Loucy (cell line): Measurements from ENCODE around the gene MYOZ2.

ENCODE experiments used
- EZH2phosphoT487 ChIP-seq: fragments of 200-600 bp; IDR thresholded peaks from 2 replicates; pipeline ENCODE4 v1.6.1; 2018; ENCODE audit warnings: antibody characterized with exemption, mild to moderate bottlenecking, moderate library complexity, borderline replicate concordance
- TF ChIP-seq, protein P1 (sequence below): fragments of 200-600 bp; sonication (generic); conservative IDR thresholded peaks from 2 replicates; pipeline ENCODE4 v1.5.1; 2014; ENCODE audit warnings: mild to moderate bottlenecking, antibody characterized with exemption, low read length

DNA sequence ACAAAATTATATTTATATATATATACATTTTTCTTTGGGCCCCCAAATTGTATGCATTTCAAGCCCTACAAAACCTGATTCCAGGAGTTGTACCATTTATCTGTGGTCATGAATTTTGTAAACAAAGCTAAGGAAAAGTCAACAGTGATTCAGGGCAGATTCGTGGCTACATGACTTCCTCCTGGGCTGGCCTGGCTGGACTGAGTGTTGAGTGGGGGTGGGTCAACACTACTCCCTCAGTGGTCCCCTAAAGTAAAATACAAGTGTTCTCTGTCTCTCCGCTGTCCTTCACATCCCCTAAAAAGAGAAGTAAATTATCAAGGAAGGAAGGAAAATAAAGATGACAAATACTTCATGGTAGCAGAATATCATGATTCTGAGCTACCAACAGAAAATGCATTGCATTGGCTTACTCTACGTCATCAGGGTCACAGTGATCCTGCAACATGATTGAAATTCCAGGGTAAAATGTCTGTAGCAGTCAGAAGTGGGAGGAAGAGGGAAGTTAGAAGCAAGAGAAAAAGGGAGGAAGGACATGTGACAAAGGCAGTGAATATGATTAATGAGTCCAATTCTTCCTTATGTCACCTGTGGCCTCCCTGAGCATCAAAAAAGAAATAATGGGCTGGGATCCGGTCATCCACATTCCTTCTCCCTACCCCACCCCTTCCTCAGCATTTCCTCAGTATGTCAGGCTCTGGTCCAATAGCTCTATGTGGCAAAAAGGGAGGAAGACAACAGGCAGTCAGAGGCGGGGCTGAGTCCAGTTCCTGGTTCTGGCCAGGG lies 42.4 kb upstream of the MYOZ2 start:
- TF ChIP-seq, protein P1, sequence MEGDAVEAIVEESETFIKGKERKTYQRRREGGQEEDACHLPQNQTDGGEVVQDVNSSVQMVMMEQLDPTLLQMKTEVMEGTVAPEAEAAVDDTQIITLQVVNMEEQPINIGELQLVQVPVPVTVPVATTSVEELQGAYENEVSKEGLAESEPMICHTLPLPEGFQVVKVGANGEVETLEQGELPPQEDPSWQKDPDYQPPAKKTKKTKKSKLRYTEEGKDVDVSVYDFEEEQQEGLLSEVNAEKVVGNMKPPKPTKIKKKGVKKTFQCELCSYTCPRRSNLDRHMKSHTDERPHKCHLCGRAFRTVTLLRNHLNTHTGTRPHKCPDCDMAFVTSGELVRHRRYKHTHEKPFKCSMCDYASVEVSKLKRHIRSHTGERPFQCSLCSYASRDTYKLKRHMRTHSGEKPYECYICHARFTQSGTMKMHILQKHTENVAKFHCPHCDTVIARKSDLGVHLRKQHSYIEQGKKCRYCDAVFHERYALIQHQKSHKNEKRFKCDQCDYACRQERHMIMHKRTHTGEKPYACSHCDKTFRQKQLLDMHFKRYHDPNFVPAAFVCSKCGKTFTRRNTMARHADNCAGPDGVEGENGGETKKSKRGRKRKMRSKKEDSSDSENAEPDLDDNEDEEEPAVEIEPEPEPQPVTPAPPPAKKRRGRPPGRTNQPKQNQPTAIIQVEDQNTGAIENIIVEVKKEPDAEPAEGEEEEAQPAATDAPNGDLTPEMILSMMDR = no peak
- TF ChIP-seq EZH2phosphoT487 = no peak
